Endodermal cell (in vitro differentiated cells): ENCODE data around the gene NOS1. TPM values are rescaled to one million over a fixed set of nuclear protein-coding genes. Genes with fewer than 3 reads are reported as not detected.

Experiments
- DNase-seq: peaks from one replicate; pipeline ENCODE4 v3.0.0-alpha.2; 2017
- H3K27ac ChIP-seq: 2 replicates; pipeline ENCODE4 v1.5.1; 2013; ENCODE audit warnings: mild to moderate bottlenecking, low read depth, low read length, moderate library complexity
- H3K27me3 ChIP-seq: 2 replicates; pipeline ENCODE4 v1.6.1; 2013; ENCODE audit warnings: mild to moderate bottlenecking, low read length, moderate library complexity; ENCODE audit not compliant: insufficient read depth, control insufficient read depth, poor library complexity, severe bottlenecking
- H3K36me3 ChIP-seq: 2 replicates; pipeline ENCODE4 v1.7.0; 2013; ENCODE audit warnings: mild to moderate bottlenecking, low read length, moderate library complexity; ENCODE audit not compliant: control insufficient read depth, insufficient read depth
- H3K4me1 ChIP-seq: one replicate; pipeline ENCODE4 v1.7.0; 2013; ENCODE audit warnings: low read length; ENCODE audit not compliant: control insufficient read depth, insufficient read depth
- H3K4me3 ChIP-seq: 2 replicates; pipeline ENCODE4 v1.5.1; 2013; ENCODE audit warnings: mild to moderate bottlenecking, low read length, moderate library complexity
- H3K9ac ChIP-seq: 2 replicates; pipeline ENCODE4 v1.6.1; 2013; ENCODE audit warnings: mild to moderate bottlenecking, low read length, moderate library complexity; ENCODE audit not compliant: poor library complexity, severe bottlenecking; ENCODE audit errors: extremely low read depth
- H3K9me3 ChIP-seq: 2 replicates; pipeline ENCODE4 v1.6.1; 2013; ENCODE audit warnings: mild to moderate bottlenecking, low read length, moderate library complexity; ENCODE audit not compliant: control insufficient read depth
- H3K27ac Mint-ChIP-seq: 2 replicates; pipeline ENCODE4 v1.8.0; 2020; ENCODE audit warnings: mixed read lengths
- H3K27me3 Mint-ChIP-seq: 2 replicates; pipeline ENCODE4 v1.8.0; 2021; ENCODE audit warnings: mild to moderate bottlenecking, mixed read lengths; ENCODE audit not compliant: insufficient read depth
- H3K36me3 Mint-ChIP-seq: 2 replicates; pipeline ENCODE4 v1.8.0; 2020; ENCODE audit warnings: low read depth, mixed read lengths
- H3K4me1 Mint-ChIP-seq: 2 replicates; pipeline ENCODE4 v1.8.0; 2020; ENCODE audit warnings: mixed read lengths
- H3K4me3 Mint-ChIP-seq: 2 replicates; pipeline ENCODE4 v1.8.0; 2020; ENCODE audit warnings: mild to moderate bottlenecking, moderate library complexity, mixed read lengths
- H3K9me3 Mint-ChIP-seq: 2 replicates; pipeline ENCODE4 v1.8.0; 2020; ENCODE audit warnings: mild to moderate bottlenecking, mixed read lengths
- CTCF ChIP-seq: fragments of 200-600 bp; sonication (generic); conservative IDR thresholded peaks from 2 replicates; pipeline ENCODE4 v1.5.0; 2021; ENCODE audit warnings: antibody characterized with exemption, mild to moderate bottlenecking
- WGBS, 2 experiments: methylation state at CpG; one replicate each; pipeline versions ENCODE4 v1.1.5 to v1.1.7; 2013; ENCODE audit warnings: missing lambda C conversion rate in 2 of 2, mixed read lengths in 1 of 2; ENCODE audit not compliant: insufficient coverage in 1 of 2, insufficient read length in 1 of 2; 5-methylcytosine and 5-hydroxymethylcytosine counted together
- total RNA-seq, 2 donors: library from RNA; stranded (reverse); fragmentation: NEBNext Ultra II Directional in 1 of 2; extraction: Animal tissue kit (Norgen Biotek cat#: 25700) in 1 of 2; gene quantifications; 2 replicates in 1 of 2; 3 replicates in 1 of 2; pipeline ENCODE4 v1.2.1, GENCODE V29; 2021

NOS1 gene
- total RNA-seq, 2 donors from 2014 or later = 0.33 to 0.88 TPM

DNA sequence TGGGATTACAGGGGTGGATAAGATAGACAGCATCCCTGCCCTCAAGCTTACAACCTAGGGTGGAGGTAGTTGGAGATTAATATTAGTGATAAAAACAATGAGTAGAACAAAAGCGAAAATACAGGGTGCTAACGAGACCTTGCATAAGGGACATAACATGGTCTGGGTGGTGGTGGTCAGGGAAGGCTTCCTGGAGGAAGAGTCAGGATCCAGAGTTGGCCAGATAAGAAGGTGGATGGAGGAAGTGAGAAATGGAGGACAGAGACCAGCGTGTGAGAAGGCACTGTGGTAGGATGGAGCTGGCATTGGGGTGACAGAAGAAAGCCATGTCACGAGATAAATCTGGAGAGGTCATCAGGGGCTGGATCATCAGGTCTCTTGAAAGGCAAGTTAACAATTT, 19.2 kb downstream of the NOS1 start:
- WGBS, 2 experiments = 95 to 98% methylated on average over 4 of the region's 4 CpGs
- Histone ChIP-seq H3K27ac (no peak overlapping the region), H3K4me1 (no peaks in the 10 kb centered on the region), H3K9ac (no peak overlapping the region), H3K4me3 (no peak overlapping the region), H3K36me3 (no peaks in the 10 kb centered on the region), H3K9me3 (no peaks in the 10 kb centered on the region), H3K27me3 (no peaks in the 10 kb centered on the region)
- DNase-seq = no peak
- no peak for TF ChIP-seq CTCF
- Mint-ChIP-seq H3K27me3 (no peaks in the 10 kb centered on the region), H3K36me3 (no peaks in the 10 kb centered on the region), H3K4me1 (peaks cover 6% of the 10 kb centered on the region), H3K4me3 (no peak overlapping the region), H3K9me3 (peaks cover 6% of the 10 kb centered on the region), H3K27ac (no peak overlapping the region)

GRCh38 chr12:117339104-117339503, 22.3 kb downstream of the NOS1 start:
- H3K27me3 ChIP-seq = no peaks in the 10 kb centered on the region
- Mint-ChIP-seq H3K4me3 (no peak overlapping the region), H3K4me1 (peaks cover 6% of the 10 kb centered on the region), H3K27me3 (peaks cover under 1% of the 10 kb centered on the region), H3K36me3 (no peaks in the 10 kb centered on the region), H3K27ac (no peak overlapping the region), H3K9me3 (peaks cover 6% of the 10 kb centered on the region)
- no peak for TF ChIP-seq CTCF
- 54 to 72% methylated on average over 2 to 4 of the region's 4 CpGs for WGBS, 2 experiments
- no peak for DNase-seq
- no peak overlapping the region for H3K4me3 ChIP-seq
- no peak overlapping the region for H3K27ac ChIP-seq
- no peaks in the 10 kb centered on the region for H3K36me3 ChIP-seq
- H3K9ac ChIP-seq = no peak overlapping the region
- no peaks in the 10 kb centered on the region for H3K4me1 ChIP-seq
- no peaks in the 10 kb centered on the region for H3K9me3 ChIP-seq

- no peak overlapping the region for H3K27ac Mint-ChIP-seq
- H3K36me3 Mint-ChIP-seq = no peaks in the 10 kb centered on the region
- Histone ChIP-seq H3K9ac (no peak overlapping the region), H3K4me3 (no peak overlapping the region), H3K27me3 (no peaks in the 10 kb centered on the region), H3K4me1 (no peaks in the 10 kb centered on the region), H3K27ac (no peak overlapping the region), H3K36me3 (no peaks in the 10 kb centered on the region), H3K9me3 (no peaks in the 10 kb centered on the region)
- WGBS, 2 experiments = 92 to 93% methylated on average over 14 to 21 of the region's 21 CpGs
- no peak overlapping the region for H3K4me3 Mint-ChIP-seq
- DNase-seq = no peak
- peaks cover 4% of the 10 kb centered on the region for H3K4me1 Mint-ChIP-seq
- no peaks in the 10 kb centered on the region for H3K9me3 Mint-ChIP-seq
- TF ChIP-seq CTCF = no peak
- H3K27me3 Mint-ChIP-seq = peaks cover 3% of the 10 kb centered on the region
Measured at GRCh38 chr12:117334855-117335587, 26.4 kb downstream of the NOS1 start.
